ENCODE data around the gene C3orf22. TPM values are rescaled to one million over a fixed set of nuclear protein-coding genes. Genes with fewer than 3 reads are reported as not detected.

C3orf22 gene
- polyA plus RNA-seq, 3 donors = not detected

DNA sequence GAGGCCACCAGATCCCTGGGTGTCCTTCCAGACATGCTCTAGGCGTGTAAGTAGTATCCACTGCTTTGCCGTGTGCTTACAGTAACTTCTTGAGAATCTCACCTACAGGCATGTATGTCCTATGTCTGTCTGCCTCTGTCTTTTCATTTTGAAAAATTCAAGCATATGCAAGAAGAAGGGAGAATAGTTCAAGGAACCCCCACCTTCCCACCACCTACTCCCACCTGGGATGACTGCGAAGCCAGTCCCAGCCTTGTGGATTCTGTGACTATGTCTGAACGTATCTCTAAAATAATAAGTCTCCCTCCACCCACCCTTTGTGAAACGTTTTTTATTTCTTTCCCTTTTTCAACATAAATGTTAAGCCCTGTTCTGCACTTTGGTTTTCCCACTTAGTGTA lies 19.8 kb downstream of the C3orf22 start:
- Histone ChIP-seq H3K4me2 (replicated peaks; ENCODE audit: extremely low read depth, low read length, poor library complexity, severe bottlenecking) (no peak overlapping the region), H3K79me2 (ENCODE audit: insufficient read depth, low read length) (peaks cover 7% of the 10 kb centered on the region), H3K27me3 (ENCODE audit: control insufficient read depth in 2 of 2, insufficient read depth in 2 of 2, low read length in 2 of 2) (no peaks in the 10 kb centered on the region), H3K27ac (ENCODE audit: low read depth in 1 of 2, low read length in 2 of 2) (peak overlapping the region in 1 of 2 donors; percentile 66), H3K9me3 (replicated peaks in 1 of 2; ENCODE audit: control insufficient read depth in 1 of 2, insufficient read depth in 1 of 2, low read length in 2 of 2) (no peaks in the 10 kb centered on the region), H3K4me1 (ENCODE audit: control insufficient read depth in 1 of 2, insufficient read depth in 2 of 2, low read length in 2 of 2) (peaks cover 25 to 28% of the 10 kb centered on the region in 2 donors), H2AFZ (ENCODE audit: insufficient read depth, low read depth, low read length, poor library complexity, severe bottlenecking) (no peak overlapping the region), H3K9ac (ENCODE audit: insufficient read depth, low read length, poor library complexity, severe bottlenecking) (no peak overlapping the region), H3K4me3 (replicated peaks in 1 of 3; ENCODE audit: low read depth in 2 of 3, low read length in 3 of 3) (no peak overlapping the region), H4K20me1 (ENCODE audit: insufficient read depth, low read length) (no peaks in the 10 kb centered on the region), H3K36me3 (replicated peaks in 1 of 2; ENCODE audit: control insufficient read depth in 1 of 2, insufficient read depth in 2 of 2, low read length in 2 of 2) (peaks cover 11 to 44% of the 10 kb centered on the region in 2 donors)
- Mint-ChIP-seq H3K27ac (peak overlapping the region in 3 of 7 donors; percentile 20 to 67 (median 38)), H3K4me3 (no peak overlapping the region), H3K9me3 (peaks cover 0 to 5% (median 0%) of the 10 kb centered on the region in 7 donors), H3K27me3 (ENCODE audit: low read depth in 3 of 3) (peaks cover 0 to 3% (median 2%) of the 10 kb centered on the region in 3 donors), H3K36me3 (peaks cover 28 to 58% of the 10 kb centered on the region in 2 donors), H3K4me1 (peaks cover 29% of the 10 kb centered on the region)
- DNase-seq = no peak
- TF ChIP-seq CTCF (IDR thresholded peaks at IDR 0.05) = no peak
- intact Hi-C loops (cut with micrococcal nuclease) = no loop called here
- no CpG with 5 or more reads among the region's 5 CpGs for WGBS (ENCODE audit: insufficient coverage)

DNA sequence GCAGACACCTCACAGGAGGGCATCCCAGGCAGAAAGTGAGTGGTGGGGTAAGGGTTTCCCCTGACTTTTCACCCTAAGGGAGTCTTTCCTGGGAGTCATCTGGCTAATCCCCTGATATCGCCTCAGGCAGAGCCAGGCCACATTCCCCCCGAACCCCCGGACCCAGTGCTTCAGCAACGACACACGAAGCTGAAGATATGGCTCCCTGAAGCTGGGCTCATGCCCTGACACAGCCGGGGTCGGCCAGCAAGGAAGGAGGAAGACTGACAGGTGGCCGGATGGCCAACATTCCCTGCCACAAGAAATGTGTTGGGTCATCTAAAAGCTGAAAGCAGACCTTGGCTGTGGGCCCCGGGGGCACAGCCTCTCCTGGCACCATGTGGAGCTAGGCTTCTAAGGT lies 20.4 kb downstream of the C3orf22 start:
- H3K27ac Mint-ChIP-seq = no peak overlapping the region
- 77% methylated on average over 9 of the region's 9 CpGs for WGBS (ENCODE audit: insufficient coverage)
- DNase-seq = no peak
- intact Hi-C loops (cut with micrococcal nuclease) = no loop called here
- H3K36me3 Mint-ChIP-seq = peaks cover 25 to 52% of the 10 kb centered on the region in 2 donors
- Histone ChIP-seq H3K4me3 (replicated peaks in 1 of 3; ENCODE audit: low read depth in 2 of 3, low read length in 3 of 3) (no peak overlapping the region), H3K4me1 (ENCODE audit: control insufficient read depth in 1 of 2, insufficient read depth in 2 of 2, low read length in 2 of 2) (peaks cover 31 to 35% of the 10 kb centered on the region in 2 donors), H3K27ac (ENCODE audit: low read depth in 1 of 2, low read length in 2 of 2) (peak overlapping the region in 1 of 2 donors; percentile 66), H3K27me3 (ENCODE audit: control insufficient read depth in 2 of 2, insufficient read depth in 2 of 2, low read length in 2 of 2) (no peaks in the 10 kb centered on the region), H3K79me2 (ENCODE audit: insufficient read depth, low read length) (peaks cover 10% of the 10 kb centered on the region), H3K4me2 (replicated peaks; ENCODE audit: extremely low read depth, low read length, poor library complexity, severe bottlenecking) (no peak overlapping the region), H3K36me3 (replicated peaks in 1 of 2; ENCODE audit: control insufficient read depth in 1 of 2, insufficient read depth in 2 of 2, low read length in 2 of 2) (peaks cover 11 to 44% of the 10 kb centered on the region in 2 donors), H4K20me1 (ENCODE audit: insufficient read depth, low read length) (no peaks in the 10 kb centered on the region), H3K9me3 (replicated peaks in 1 of 2; ENCODE audit: control insufficient read depth in 1 of 2, insufficient read depth in 1 of 2, low read length in 2 of 2) (no peaks in the 10 kb centered on the region), H2AFZ (ENCODE audit: insufficient read depth, low read depth, low read length, poor library complexity, severe bottlenecking) (no peak overlapping the region), H3K9ac (ENCODE audit: insufficient read depth, low read length, poor library complexity, severe bottlenecking) (no peak overlapping the region)
- no peak for TF ChIP-seq CTCF (IDR thresholded peaks at IDR 0.05)
- no peak overlapping the region for H3K4me3 Mint-ChIP-seq
- peaks cover 0 to 5% (median 0%) of the 10 kb centered on the region in 7 donors for H3K9me3 Mint-ChIP-seq
- peaks cover 0 to 3% (median 2%) of the 10 kb centered on the region in 3 donors for H3K27me3 Mint-ChIP-seq (ENCODE audit: low read depth in 3 of 3)
- peaks cover 35% of the 10 kb centered on the region for H3K4me1 Mint-ChIP-seq
